GM12891 (cell line): ENCODE measurements around the gene NINJ2.

Source experiments
- PAX5 ChIP-seq: IDR thresholded peaks from 2 replicates; pipeline ENCODE4 v1.6.1; 2011; ENCODE audit warnings: low read length, moderate library complexity, mild to moderate bottlenecking; ENCODE audit not compliant: insufficient read depth, severe bottlenecking
- POLR2A ChIP-seq: IDR thresholded peaks from 2 replicates; pipeline ENCODE4 v1.6.1; 2011; ENCODE audit warnings: low read depth, low read length, control low read depth
- POLR2AphosphoS5 ChIP-seq: IDR thresholded peaks from 2 replicates; pipeline ENCODE4 v1.6.1; 2011; ENCODE audit warnings: low read depth, low read length, control low read depth
- POU2F2 ChIP-seq: IDR thresholded peaks from 2 replicates; pipeline ENCODE4 v1.6.1; 2011; ENCODE audit warnings: low read depth, mild to moderate bottlenecking, control low read depth, low read length, moderate library complexity
- TAF1 ChIP-seq: IDR thresholded peaks from 2 replicates; pipeline ENCODE4 v1.6.1; 2011; ENCODE audit warnings: low read depth, low read length, control low read depth

- no peak for TF ChIP-seq PAX5
- no peak for TF ChIP-seq POLR2A
- no peak for TF ChIP-seq POLR2AphosphoS5
- TF ChIP-seq TAF1 = no peak
- no peak for TF ChIP-seq POU2F2
These were observed 82.4 kb downstream of the NINJ2 start for GRCh38 chr12:580813-581212.
